Measurements from ENCODE around the gene FOXF1. TPM values are rescaled to one million over a fixed set of nuclear protein-coding genes. Genes with fewer than 3 reads are reported as not detected.

The FOXF1 gene
- polyA plus RNA-seq, 3 donors = not detected

DNA sequence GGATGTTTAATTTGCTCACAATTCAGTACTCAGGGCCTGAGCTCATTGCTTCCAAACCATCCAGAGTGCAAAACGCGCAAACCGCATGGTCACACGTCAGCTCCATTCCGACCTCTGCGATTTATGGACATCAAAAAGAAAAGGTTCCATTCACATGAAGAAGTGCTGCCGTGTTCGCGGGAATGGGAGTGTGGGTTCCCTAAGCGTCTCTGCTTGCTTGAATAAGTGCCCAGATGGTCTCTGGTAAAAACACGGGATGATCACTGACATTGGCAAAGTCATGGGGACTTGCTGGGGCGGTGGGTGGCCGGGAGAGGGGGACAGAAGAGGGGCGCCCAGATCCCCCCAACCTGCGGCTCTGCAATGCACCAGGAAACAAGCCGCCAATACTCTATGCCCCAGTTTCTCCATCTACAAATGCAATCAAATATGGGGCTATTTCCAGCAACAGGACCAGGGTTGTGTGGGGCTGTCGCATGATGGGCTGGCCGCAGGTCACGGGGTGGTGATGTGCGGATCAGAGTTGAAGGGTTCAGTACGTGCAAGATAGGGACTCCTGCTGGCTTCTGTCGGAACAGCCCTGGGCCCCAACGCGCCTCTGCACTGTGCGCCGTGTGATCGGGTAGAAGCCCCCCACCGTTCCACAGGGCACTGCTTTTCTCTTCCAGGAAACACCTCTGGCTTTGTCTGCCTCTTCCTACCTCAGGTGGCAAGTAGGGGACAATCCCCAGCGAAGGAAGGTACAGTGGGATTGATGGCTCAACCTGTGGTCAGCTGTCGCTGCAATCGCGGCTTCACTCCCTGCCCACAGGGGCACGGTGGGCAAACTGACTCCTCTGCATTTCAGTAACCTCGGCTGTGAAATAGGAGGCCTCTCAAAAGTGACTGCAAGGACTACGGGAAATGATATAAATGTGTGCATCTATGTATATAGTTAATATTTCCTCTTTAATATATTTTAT, 11.2 kb downstream of the FOXF1 start:
- peaks cover 7 to 37% of the 10 kb centered on the region in 2 donors for H3K27me3 ChIP-seq (ENCODE audit: control insufficient read depth in 2 of 2, insufficient read depth in 2 of 2, low read length in 2 of 2)
- no peaks in the 10 kb centered on the region for H3K79me2 ChIP-seq (ENCODE audit: insufficient read depth, low read length)
- peaks cover 0 to 4% of the 10 kb centered on the region in 2 donors for H3K9me3 ChIP-seq (replicated peaks in 1 of 2; ENCODE audit: control insufficient read depth in 1 of 2, insufficient read depth in 1 of 2, low read length in 2 of 2)
- intact Hi-C loops (cut with micrococcal nuclease) = loop anchor here in 1 of 2 donors (5.0 kb wide), 1 partner anchor 704 kb away; no protein-coding TSS in a partner anchor
- H4K20me1 ChIP-seq (ENCODE audit: insufficient read depth, low read length) = no peaks in the 10 kb centered on the region
- WGBS (ENCODE audit: insufficient coverage) = 64% methylated on average over 24 of the region's 35 CpGs
- peak overlapping the region in 1 of 2 donors; percentile 7 for H3K4me3 Mint-ChIP-seq
- H3K27me3 Mint-ChIP-seq (ENCODE audit: low read depth in 3 of 3) = peaks cover 38 to 62% (median 46%) of the 10 kb centered on the region in 3 donors
- H3K9me3 Mint-ChIP-seq = peaks cover 0 to 9% (median 0%) of the 10 kb centered on the region in 7 donors
- H3K4me1 ChIP-seq (ENCODE audit: control insufficient read depth in 1 of 2, insufficient read depth in 2 of 2, low read length in 2 of 2) = no peaks in the 10 kb centered on the region
- no peak overlapping the region for H2AFZ ChIP-seq (ENCODE audit: insufficient read depth, low read depth, low read length, poor library complexity, severe bottlenecking)
- no peak overlapping the region for H3K4me2 ChIP-seq (replicated peaks; ENCODE audit: extremely low read depth, low read length, poor library complexity, severe bottlenecking)
- H3K27ac ChIP-seq (ENCODE audit: low read depth in 1 of 2, low read length in 2 of 2) = no peak overlapping the region
- H3K27ac Mint-ChIP-seq = peak overlapping the region in 1 of 7 donors; percentile 21
- peaks cover 4% of the 10 kb centered on the region for H3K4me1 Mint-ChIP-seq
- no peak overlapping the region for H3K9ac ChIP-seq (ENCODE audit: insufficient read depth, low read length, poor library complexity, severe bottlenecking)
- peaks cover 0 to 3% of the 10 kb centered on the region in 2 donors for H3K36me3 Mint-ChIP-seq
- H3K4me3 ChIP-seq (replicated peaks in 1 of 3; ENCODE audit: low read depth in 2 of 3, low read length in 3 of 3) = no peak overlapping the region
- DNase-seq = no peak
- no peaks in the 10 kb centered on the region for H3K36me3 ChIP-seq (replicated peaks in 1 of 2; ENCODE audit: control insufficient read depth in 1 of 2, insufficient read depth in 2 of 2, low read length in 2 of 2)
- TF ChIP-seq, protein P1, sequence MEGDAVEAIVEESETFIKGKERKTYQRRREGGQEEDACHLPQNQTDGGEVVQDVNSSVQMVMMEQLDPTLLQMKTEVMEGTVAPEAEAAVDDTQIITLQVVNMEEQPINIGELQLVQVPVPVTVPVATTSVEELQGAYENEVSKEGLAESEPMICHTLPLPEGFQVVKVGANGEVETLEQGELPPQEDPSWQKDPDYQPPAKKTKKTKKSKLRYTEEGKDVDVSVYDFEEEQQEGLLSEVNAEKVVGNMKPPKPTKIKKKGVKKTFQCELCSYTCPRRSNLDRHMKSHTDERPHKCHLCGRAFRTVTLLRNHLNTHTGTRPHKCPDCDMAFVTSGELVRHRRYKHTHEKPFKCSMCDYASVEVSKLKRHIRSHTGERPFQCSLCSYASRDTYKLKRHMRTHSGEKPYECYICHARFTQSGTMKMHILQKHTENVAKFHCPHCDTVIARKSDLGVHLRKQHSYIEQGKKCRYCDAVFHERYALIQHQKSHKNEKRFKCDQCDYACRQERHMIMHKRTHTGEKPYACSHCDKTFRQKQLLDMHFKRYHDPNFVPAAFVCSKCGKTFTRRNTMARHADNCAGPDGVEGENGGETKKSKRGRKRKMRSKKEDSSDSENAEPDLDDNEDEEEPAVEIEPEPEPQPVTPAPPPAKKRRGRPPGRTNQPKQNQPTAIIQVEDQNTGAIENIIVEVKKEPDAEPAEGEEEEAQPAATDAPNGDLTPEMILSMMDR (IDR thresholded peaks at IDR 0.05) = no peak

- no peak overlapping the region for H3K4me3 Mint-ChIP-seq
- no peaks in the 10 kb centered on the region for H4K20me1 ChIP-seq (ENCODE audit: insufficient read depth, low read length)
- WGBS (ENCODE audit: insufficient coverage) = 88% methylated on average over 13 of the region's 16 CpGs
- no peaks in the 10 kb centered on the region for H3K4me1 ChIP-seq (ENCODE audit: control insufficient read depth in 1 of 2, insufficient read depth in 2 of 2, low read length in 2 of 2)
- H3K36me3 ChIP-seq (replicated peaks in 1 of 2; ENCODE audit: control insufficient read depth in 1 of 2, insufficient read depth in 2 of 2, low read length in 2 of 2) = no peaks in the 10 kb centered on the region
- peak overlapping the region in 2 of 7 donors; percentile 21 to 25 for H3K27ac Mint-ChIP-seq
- peaks cover 4% of the 10 kb centered on the region for H3K4me1 Mint-ChIP-seq
- peaks cover 0 to 26% of the 10 kb centered on the region in 2 donors for H3K27me3 ChIP-seq (ENCODE audit: control insufficient read depth in 2 of 2, insufficient read depth in 2 of 2, low read length in 2 of 2)
- intact Hi-C loops (cut with micrococcal nuclease) = loop anchor here in 1 of 2 donors (5.0 kb wide), 1 partner anchor 705 kb away; no protein-coding TSS in a partner anchor
- TF ChIP-seq, protein P1 (IDR thresholded peaks at IDR 0.05) = no peak
- no peak overlapping the region for H3K4me2 ChIP-seq (replicated peaks; ENCODE audit: extremely low read depth, low read length, poor library complexity, severe bottlenecking)
- no peak overlapping the region for H3K4me3 ChIP-seq (replicated peaks in 1 of 3; ENCODE audit: low read depth in 2 of 3, low read length in 3 of 3)
- no peak for DNase-seq
- no peak overlapping the region for H2AFZ ChIP-seq (ENCODE audit: insufficient read depth, low read depth, low read length, poor library complexity, severe bottlenecking)
- H3K9ac ChIP-seq (ENCODE audit: insufficient read depth, low read length, poor library complexity, severe bottlenecking) = no peak overlapping the region
- H3K27ac ChIP-seq (ENCODE audit: low read depth in 1 of 2, low read length in 2 of 2) = no peak overlapping the region
- no peaks in the 10 kb centered on the region for H3K36me3 Mint-ChIP-seq
- H3K9me3 Mint-ChIP-seq = peaks cover 0 to 9% (median 2%) of the 10 kb centered on the region in 7 donors
- peaks cover 0 to 4% of the 10 kb centered on the region in 2 donors for H3K9me3 ChIP-seq (replicated peaks in 1 of 2; ENCODE audit: control insufficient read depth in 1 of 2, insufficient read depth in 1 of 2, low read length in 2 of 2)
- no peaks in the 10 kb centered on the region for H3K79me2 ChIP-seq (ENCODE audit: insufficient read depth, low read length)
- peaks cover 28 to 51% (median 35%) of the 10 kb centered on the region in 3 donors for H3K27me3 Mint-ChIP-seq (ENCODE audit: low read depth in 3 of 3)
Measured at GRCh38 chr16:86522634-86523033, 12.3 kb downstream of the FOXF1 start.
